Forelimb muscle (tissue), 1 donor: ENCODE measurements around the gene KCNQ1. TPM values are rescaled to one million over a fixed set of nuclear protein-coding genes. Genes with fewer than 3 reads are reported as not detected.

Experiments
- DNase-seq: peaks from one replicate; pipeline ENCODE4 v3.0.0-alpha.2; 2013; ENCODE audit warnings: low read depth
- polyA plus RNA-seq: library from polyadenylated mRNA; unstranded; fragments of 120-200 nt; gene quantifications from one replicate; pipeline ENCODE4 v1.2.1, GENCODE V29; 2013; ENCODE audit not compliant: insufficient read length

KCNQ1 gene
- polyA plus RNA-seq, 1 donor, result 2.1 TPM

DNA sequence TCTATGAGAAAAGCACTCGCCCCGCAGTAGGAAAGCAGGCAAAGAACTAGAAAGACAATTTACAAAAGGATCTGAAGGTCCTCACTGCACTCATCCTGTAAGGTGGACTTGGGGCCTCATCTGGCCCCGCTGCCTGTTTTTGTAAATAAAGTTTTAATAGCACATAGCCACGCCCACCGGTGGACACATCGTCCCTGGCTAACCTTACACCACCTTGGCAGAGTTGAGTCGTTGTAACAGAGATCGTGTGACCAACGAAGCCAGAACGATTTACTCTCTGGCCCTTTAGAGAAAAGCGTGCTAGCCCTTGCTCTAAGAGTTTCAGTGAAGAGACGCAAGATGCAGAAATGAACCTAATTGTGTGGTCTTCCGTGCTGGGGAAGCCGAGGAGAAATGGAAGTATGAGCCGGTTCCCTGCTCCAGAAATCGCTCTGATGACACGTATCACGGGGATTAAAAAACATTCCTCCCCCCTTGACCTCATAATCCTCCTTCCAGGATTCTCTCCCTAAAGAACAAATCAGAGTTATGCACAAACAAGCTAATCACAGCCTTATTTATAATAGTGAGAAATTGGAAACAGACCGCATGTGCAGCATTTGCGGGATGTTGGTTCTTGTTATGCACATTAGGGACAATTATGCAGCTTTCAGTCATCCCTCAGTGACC, 360.7 kb downstream of the KCNQ1 start:
- no peak for DNase-seq

DNA sequence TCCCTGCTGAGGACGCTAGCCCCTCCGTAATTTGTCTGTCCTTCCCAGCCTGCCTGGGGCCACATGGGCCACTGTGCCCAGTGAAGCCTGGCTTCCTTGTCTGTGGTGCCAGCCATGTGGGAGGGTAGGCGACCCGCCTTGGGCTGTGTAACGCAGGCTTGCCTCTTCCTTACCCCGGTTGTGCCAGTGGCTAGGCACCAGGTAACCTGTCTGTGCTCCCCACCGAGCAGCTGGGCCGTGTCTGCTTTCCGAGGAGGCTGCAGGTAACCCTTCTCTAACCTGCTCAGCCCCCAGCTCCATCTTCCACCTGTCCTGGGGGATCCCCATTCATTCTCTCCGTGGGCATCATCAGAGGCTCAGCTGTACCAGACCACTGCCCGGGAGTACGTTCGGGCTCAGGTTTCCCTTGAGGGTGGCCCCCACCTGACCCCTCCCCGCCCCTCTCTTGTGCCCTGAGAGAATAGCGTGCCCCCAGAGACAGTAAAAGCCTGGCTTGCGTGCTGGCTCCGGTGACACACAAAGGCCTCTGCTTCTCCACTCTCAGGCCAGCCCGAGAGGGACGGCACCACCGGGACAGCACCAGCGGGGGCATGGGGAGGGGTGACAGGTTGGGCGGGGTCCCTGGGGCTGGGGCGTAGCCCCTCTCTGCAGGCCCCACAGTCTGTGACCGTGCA, 361.7 kb downstream of the KCNQ1 start:
- DNase-seq, result no peak

DNA sequence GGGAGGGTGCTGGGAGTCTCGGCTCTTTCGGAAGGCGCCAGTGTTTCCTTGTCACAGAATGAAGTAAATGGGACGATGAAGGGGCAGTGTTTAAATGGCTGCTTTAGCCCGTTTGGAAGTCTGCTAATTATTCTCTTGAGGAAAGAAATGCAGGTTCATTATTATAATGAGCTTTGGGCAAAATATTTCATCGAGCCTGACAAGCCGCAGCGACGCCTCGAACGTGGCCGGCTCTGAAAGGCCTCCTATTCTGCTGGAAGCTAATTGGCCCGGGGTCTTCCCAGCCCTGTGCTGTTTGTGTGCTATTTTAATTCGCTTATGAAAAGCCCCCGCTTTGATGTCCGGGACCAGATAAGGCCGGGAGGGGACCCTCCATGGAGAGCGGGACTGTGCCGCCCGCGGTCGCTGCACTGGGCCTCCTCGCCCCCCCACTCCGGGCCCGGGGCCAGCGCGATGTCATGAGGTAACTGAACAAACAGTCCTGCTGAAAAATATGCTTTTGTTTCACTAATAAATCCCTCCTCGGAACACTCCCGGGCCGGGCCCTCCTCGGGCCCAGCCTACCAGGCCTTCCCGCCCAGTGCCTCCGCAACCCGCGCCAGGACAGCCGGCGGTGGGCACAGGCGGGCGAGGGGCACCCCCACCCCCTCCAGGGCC, 362.3 kb downstream of the KCNQ1 start:
- no peak for DNase-seq

DNA sequence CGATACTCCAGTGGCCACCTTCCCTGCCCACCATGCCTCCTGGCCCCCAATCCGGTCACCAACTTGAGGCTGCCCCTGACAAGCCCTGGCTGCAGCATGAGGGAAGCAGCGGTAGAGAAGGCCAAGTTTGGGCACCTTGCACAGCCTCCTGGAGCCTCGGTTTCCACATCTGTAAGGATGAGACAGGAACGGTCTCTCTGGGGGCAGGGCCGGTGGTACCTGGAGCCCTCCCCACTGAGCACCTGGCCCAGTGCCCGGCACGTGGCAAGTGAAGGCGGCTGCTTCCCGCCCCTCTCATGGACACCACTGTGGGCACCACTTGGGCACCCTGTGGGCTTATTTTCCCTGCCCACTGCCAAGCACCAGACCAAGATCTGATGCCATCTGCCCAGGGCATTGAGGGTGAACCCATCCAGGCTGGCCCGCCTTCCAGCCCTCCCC, 363.0 kb downstream of the KCNQ1 start:
- no peak for DNase-seq

DNA sequence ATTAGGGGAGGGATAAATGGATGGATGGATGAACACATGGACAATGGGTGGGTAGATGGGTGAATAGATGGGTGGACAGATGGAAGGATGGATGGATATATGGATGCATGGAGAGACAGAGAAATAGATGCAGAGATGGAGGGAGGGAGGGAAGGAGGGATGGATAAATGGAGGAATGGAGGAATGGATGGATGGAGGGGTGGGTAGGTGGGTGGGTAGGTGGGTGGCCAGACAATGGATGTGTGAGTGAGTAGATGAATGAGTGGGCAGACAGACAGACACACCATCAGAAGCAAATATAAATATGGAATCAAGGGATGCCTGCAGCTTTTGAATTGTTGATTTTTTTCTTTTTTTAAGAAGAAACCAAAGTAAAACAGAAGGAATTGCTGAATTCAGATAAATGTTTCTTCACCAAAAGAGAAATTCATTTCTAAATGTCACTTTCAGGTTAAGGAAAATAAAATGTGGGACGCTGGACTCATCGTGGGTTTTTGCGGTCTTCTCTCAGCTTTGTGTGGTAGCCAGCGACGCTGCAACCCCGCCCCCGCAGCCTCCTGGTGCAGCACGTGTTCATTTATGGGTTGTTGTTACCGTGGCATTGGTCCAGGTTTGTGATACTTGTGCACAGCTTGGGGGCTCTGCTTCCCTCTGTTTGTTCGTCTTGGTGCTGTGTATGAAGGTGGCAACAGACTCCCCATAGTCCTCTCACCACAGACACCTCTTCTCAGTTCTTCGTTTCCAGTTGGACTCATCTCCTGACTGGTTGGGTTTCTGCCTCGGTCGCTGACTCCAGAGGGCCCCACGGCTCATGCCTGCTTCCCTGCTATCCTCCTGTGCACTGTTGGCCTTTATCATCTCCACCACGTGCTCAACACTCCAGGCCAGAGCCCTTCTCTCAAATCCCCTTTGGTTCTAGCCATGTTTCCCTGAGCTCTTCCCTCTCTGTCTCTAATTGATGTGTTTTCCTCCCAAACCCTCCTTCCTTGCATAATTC, 364.3 kb downstream of the KCNQ1 start:
- DNase-seq, result no peak

DNA sequence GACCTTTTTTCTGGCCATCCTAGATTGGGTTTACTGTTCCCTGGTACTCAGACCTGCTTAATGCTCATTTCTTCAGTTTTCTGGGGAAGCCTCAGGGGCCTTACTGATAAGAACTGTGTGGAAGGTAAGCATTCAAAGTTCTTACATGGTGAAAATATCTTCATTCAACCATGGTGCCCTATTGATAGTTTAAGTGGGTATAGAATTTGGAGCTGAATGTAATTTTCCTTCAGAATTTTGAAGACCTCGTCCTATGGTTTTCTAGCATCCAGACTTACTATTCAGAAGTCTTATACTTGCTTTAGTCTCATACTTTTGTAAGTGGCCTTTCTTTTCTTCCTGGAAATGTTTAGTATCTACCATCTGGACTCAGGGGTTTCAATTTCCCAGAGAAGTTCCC, 365.0 kb downstream of the KCNQ1 start:
- DNase-seq, result no peak

DNA sequence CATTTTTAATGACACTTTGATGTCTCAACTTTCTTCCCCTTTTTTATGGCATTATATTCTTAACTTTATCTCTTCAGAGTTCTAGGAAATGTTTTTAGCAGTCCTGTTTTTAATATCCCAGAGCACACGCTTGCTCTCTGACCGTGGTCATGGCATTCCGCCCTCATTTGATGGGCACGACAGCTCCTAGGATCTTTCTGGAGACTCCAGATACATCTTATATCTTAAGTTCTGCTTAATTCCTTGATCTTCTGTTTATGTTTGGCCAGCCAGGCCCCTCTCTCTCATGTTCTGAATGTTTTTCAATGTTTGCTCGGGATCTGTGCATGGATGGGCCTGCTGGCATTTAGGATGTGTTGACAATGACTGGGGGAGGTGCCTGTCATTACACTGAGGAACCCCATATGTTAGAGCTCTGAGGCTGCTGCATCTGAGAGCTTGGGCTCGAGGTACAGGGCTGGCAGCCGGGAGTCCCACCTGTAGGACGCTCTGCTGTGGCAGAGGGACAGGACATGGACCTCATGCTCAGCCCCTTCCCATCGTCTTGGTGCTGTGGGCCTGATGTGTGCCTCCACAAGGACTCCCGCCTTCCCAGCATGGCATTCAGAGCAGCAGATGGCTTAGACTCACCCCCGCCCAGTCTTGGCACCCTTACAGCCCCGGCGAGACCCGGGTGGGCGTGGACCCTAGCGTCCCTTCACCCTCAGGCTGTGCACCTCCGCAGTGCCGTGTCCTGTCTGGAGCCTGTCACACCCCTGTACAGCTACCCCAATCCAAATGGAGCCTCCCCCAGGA, 365.8 kb downstream of the KCNQ1 start:
- no peak for DNase-seq

DNA sequence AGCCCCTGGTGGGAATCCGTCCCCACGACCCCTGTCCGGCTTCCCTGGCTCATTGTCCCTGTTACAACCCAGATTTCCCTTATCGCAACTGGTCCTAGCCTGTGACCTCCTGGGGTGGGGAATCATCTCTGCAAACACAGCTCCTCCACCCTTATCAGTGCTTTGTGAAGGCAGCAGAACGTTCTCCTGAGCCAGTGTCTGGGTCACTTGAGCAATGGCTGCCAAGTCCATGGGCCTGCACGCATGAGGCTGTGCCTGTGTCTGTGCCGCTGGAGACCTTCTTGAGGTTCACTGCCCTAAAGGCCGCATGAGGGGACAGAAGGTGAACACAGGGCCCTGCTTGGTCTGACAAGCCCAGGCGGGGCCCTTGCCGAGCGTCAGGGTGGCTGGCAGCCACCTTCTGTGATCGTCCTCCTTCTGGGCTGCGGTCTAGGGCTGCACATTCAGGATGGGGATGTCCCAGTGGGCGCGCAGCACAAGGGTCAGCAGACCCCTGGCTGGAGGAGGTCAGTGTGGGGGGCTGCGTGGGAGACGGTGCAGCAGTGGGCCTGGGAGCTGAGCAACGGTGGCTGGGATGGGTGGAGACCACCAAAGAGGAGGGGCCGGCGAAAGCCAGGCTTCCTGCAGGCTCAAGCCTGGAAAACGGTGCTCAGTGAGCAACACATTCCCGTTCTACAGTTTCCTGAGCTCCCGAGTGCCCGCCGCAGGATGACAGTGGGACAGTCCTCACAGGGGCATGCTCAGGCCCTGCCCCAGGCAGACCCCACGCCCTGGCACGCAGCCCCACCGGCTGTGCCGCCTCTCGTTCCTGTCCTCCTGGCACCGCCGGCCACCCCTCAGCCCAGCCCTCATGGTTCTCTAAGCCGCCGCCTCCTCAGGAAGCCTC, 366.6 kb downstream of the KCNQ1 start:
- DNase-seq, result no peak

DNA sequence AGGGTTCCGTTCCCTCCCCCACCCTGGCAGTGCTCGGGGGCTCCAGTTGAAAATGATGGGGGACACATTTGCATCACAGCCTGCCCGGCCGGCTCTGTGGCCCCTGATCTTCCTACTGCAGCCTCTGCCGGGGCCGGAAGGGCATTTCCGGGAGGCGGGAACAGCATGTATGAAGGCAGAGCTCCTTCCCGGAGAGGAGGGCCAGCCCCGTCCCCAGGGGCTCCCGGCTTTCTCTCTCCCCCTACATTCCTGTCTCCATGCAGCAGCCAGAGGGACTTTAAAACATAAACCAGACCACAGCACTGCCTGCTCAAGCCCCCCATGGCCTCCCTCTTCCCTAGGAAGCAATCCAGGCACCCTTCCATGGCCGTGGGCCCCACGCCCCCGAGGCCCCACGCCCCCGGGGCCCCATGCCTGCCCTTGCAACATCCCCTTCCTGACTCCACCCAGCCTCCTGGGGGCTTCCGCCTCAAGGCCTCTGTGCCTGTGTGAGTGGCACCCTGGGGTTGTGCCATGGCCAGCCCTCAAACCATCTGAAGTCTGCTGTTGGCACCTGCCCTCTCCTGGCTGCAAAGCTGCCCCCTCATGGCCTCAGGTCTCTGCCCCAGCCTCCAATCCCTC, 367.7 kb downstream of the KCNQ1 start:
- peak; percentile 46 for DNase-seq

DNA sequence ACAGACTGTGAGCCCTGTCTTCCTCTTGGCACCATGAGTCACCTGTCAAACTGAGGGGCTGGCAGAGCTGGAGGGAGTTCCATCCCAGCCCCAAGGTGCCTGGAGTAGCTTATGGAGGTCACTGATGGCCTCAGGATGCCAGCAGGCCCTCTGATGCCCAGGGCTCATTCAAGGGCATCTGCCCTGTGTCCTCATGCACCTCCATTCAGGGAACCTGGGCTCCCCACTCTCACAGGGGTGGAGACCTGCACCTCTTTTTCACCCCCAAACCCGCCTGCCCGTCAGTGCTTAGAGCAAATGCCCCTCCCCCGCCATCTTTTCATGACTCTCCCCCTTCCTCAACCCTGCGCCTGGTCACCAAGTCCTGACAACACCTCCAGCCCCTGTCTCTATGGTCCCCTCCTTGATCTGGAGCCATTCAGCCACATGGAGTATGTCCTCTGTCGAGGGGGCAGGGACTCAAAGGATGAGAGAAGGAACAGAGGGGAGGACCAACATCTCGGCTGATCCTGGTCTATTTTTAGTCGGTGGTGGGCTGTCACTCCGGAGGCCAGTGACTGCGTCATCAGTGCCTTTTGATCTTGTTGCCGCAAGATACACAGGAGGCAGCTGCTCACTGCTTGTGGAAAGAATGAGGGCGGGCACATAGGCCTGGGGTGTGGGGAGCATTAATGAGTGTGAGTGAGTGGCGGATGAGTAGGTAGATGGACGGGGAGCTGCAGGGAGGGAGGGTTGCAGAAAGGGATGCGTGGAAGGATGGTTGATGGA, 368.5 kb downstream of the KCNQ1 start:
- no peak for DNase-seq

DNA sequence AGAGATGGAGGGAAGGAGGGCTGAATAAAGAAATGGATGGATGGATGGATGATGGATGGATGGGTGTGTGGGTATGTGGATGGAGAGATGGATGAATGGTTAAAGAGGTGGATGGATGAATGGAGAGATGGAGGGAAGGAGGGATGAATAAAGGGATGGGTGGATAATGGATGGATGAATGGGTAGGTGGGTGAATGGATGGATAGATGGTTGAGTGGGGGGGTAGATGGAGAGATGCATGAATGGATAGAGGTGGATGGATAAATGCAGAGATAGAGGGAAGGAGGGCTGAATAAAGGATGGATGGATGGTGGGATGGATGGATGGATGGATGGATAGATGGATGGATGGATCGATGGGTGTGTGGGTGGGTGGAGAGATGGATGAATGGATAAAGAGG, 369.2 kb downstream of the KCNQ1 start:
- DNase-seq, result no peak

DNA sequence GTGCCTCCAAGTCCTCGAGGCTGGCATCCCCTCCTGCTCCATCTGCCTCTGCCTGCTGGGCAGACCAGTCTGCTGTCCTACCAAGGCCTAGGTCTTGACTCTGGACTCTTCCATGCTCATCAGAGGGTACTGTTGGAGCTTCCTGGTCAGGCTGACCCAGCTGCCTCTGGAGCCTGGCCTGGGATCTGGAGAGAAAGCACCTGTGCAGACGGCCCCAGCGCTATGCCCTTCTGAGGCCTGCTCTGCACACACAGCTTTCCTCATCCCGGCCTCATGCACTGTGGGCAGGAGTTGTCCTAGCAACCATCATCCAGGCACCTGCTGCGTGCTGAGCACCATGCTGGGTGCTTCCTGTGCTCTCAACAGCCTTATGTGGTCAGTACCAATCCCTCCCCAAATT, 369.9 kb downstream of the KCNQ1 start:
- no peak for DNase-seq

DNA sequence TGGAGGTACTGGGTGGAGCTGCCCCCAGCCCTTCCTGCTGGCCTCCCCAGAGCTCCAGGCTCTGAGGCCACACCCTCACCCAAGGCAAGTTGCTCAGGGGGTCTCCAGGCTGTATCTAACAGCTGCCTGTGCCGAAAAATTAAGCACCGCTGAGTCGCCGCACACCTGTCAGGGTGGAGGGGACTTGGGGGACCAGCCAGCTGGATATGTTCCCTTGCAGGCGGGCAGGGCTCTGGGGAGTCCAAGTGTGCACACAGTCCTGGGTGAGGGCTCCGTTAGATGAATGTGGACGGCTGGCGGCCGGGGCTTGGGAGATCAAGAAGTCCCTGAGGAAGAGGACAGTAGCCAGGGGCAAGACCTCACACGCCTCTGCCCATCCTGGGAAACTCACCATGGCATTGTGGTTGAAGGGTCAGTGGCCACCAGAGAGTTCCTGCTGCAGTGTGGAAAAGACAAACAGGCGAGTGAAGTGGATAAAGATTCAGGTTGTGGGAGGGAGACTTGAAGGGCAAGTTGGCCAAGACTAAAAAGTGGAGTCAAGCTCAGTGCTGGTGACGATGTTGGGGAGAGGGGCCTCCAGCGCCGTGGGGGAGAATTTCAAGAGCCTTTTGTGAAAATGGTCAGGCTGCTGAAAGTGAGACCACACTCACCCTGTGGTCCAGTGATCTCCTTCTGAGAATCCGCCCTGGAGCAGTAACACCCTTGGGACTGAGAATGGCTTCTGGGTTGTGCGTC, 371.1 kb downstream of the KCNQ1 start:
- no peak for DNase-seq

DNA sequence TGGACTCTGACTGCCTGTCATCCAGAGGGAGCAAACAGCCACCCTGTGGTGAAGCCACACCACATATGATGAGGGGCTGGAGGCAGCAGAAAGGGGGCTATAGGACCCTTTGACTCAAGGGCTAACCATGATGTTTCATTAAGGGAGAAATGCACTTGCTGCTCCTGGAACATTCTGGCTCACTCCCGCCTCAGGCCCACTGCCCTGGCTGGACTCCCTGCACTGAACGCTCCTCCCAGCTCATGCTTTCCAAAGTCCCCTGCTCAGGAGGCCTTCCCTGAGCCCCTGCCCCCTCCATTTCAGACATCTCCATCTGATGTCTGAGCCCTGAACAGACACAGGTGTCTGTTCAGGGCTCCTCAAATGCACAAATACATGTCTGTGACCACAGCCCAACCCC, 371.7 kb downstream of the KCNQ1 start:
- DNase-seq, result no peak

DNA sequence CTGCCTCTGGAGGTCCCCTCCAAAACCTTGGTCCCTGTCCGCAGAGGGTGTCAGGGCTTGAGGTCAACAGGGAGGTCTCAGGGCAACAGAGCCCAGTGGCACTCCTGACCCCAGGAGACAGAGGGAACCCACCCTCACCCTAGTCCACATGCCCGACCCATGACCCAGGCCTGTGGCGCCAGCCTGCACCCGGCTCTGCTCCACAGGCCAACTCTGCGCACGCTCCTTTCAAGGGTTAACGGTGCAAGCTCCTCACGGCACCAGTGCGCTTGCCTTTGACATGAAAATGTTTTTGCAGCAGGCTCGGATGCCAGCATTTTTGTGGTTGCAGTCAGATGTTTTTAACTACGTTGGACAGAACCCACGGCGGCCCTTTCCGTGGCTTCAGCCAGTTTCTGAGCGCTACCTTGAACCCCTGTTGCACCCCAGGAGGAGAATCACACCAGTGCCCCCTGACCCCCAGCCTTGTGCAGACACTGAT, 372.2 kb downstream of the KCNQ1 start:
- no peak for DNase-seq

DNA sequence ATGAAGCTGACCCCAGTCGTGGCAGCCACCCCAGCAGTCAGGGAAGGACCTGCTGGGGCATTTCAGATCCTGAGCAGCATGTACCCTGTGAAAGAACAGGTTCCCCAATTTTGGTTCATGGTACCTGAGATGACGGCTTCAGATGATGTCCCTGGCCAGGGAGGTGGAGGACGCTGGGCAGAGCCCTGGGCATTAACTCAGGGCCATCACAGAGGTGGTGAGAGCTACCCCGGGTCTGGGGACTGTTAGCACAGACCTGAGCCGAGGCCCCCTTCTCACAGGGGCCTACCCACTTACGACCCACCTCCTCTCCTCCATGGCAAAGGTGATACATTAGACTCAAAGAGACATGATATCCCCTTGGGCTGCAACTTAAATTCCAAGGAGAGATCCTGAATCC, 372.6 kb downstream of the KCNQ1 start:
- no peak for DNase-seq

DNA sequence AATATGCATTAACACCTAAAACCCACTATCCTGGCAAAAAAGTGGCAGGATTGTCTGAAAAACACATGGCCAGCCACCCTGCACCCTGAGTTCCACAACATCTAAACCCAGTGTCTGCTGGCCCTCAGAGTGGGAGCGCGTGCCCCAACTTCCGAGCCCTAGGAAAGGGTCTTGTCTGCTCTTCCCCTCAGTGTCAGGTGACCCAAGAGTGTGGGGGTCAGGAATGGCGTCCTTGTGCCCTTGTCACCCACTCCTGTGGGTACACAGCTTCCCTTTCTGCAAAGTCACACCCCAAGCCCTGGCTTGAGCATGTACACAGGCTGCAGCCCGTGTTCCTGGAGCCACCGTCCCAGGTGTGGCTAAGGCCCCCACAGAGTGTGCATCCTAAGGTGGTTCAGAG, 373.2 kb downstream of the KCNQ1 start:
- no peak for DNase-seq

DNA sequence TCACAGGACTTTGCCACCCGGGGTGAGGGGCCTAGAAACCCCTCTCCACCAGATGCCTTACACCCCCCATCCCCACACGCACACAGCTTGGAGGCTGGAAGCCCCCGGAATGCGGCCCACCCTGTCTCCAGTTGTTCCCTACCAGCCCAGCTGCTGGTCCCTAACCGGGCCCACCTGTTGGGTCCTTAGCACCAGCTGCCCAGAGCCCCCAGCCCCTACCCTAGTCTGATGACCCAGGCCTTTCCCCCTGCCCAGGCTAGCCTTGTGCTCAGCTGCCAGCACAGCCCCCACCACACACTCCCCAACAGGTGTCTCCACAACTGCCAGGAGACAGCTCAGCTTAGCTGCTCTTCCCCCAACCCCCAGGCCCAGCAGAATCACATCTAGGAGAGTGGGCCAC, 373.7 kb downstream of the KCNQ1 start:
- no peak for DNase-seq
